ENCODE data around the gene DGKI.

The DGKI gene

GRCh38 chr7:137691566-137691965, 155.2 kb downstream of the DGKI start:
- TF ChIP-seq CTCF (IDR thresholded peaks at IDR 0.05; ENCODE audit: low read depth, low read length), result no peak
- H3K4me3 ChIP-seq (ENCODE audit: low read depth, low read length), result no peak overlapping the region

GRCh38 chr7:137690635-137691034, 156.1 kb downstream of the DGKI start:
- TF ChIP-seq CTCF (IDR thresholded peaks at IDR 0.05; ENCODE audit: low read depth, low read length), result no peak
- no peak overlapping the region for H3K4me3 ChIP-seq (ENCODE audit: low read depth, low read length)

GRCh38 chr7:137689761-137690160, 157.0 kb downstream of the DGKI start:
- no peak overlapping the region for H3K4me3 ChIP-seq (ENCODE audit: low read depth, low read length)
- no peak for TF ChIP-seq CTCF (IDR thresholded peaks at IDR 0.05; ENCODE audit: low read depth, low read length)

- H3K4me3 ChIP-seq (ENCODE audit: low read depth, low read length), result no peak overlapping the region
- TF ChIP-seq CTCF (IDR thresholded peaks at IDR 0.05; ENCODE audit: low read depth, low read length), result no peak
Observed at GRCh38 chr7:137687556-137688265, 159.1 kb downstream of the DGKI start.

- H3K4me3 ChIP-seq (ENCODE audit: low read depth, low read length), result no peak overlapping the region
- TF ChIP-seq CTCF (IDR thresholded peaks at IDR 0.05; ENCODE audit: low read depth, low read length), result no peak
Observed at GRCh38 chr7:137685433-137686164, 161.2 kb downstream of the DGKI start.

- H3K4me3 ChIP-seq (ENCODE audit: low read depth, low read length), result no peak overlapping the region
Observed at GRCh38 chr7:137684776-137685175, 162.0 kb downstream of the DGKI start.

More at GRCh38 chr7:137684776-137685175, 162.0 kb downstream of the DGKI start:
- no peak for TF ChIP-seq CTCF (IDR thresholded peaks at IDR 0.05; ENCODE audit: low read depth, low read length)
